ENCODE data around the gene TIFAB.

Gene TIFAB

DNA sequence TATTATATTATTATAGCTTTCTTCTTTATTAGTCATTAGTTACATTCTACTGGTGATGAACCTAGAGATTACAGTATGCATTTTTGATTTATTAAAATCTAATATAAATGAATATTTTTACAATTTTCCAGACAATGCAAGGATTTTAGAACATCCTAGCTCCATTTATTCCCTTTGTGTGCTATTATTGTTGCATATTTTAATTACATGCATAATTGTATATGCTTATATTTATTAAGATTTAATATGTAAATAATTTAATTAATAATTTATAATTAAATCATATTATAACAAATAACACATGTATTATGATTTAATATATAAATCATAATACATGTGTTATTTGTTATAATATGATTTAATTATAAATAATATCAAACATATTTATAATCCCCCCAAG lies 29.7 kb downstream of the TIFAB start:
- DNase-seq: no peak

DNA sequence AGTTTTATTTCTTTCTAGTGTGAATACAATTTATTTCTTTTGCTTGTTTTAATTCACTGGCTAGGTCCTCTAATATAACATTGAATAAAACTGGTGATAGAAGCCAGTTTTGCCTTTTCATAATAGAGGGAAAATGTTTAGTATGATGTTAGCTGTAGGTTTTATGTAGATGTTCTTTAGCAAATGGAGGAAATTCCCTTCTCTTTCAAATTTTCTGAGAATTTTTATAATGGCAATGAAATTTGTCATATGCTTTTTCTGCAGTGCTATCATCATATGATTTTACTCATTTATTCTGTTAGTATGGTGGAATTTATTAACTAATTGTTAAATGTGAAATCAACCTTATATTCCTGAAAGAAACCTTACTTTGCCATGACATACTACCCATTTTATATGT lies 35.1 kb downstream of the TIFAB start:
- DNase-seq: no peak

DNA sequence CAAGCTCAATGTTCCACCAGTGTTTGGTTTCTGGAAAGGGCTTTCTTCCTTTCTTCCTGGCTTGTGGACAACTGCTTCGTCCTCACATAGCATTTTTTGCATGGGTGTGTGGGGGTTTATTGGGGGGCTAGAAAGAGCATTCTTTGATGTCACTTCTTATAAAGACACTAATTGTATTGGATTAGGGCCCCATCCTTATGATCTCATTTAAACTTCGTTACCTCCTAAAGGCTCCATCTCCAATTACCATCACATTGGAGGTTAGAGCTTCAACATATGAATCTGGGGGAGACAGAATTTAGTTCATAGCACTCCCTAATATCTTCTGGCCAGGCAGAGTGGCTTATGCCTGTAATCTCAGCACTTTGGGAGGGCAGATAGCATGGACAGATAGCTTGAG lies 47.1 kb downstream of the TIFAB start:
- DNase-seq: no peak

DNA sequence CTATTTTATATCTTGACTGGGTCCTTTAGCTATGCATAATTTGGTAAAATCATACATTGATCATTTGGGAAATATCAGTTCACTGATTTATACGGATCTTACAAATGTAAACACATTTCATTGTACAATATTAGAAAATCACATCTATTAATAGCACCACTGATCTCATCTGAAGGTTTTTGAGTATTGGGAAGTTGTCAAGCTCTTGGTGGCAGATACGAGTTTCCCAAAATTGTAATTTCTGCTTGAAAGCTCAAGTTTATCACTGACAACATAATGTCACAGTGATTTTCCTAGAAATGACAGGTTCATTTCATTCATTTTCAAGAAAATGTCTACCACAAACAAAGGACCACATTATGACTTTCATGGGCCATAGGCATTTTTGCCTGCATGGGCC lies 50.1 kb downstream of the TIFAB start:
- no peak for DNase-seq

GRCh38 chr5:135400866-135401265 lies 51.3 kb downstream of the TIFAB start:
- no peak for DNase-seq

DNA sequence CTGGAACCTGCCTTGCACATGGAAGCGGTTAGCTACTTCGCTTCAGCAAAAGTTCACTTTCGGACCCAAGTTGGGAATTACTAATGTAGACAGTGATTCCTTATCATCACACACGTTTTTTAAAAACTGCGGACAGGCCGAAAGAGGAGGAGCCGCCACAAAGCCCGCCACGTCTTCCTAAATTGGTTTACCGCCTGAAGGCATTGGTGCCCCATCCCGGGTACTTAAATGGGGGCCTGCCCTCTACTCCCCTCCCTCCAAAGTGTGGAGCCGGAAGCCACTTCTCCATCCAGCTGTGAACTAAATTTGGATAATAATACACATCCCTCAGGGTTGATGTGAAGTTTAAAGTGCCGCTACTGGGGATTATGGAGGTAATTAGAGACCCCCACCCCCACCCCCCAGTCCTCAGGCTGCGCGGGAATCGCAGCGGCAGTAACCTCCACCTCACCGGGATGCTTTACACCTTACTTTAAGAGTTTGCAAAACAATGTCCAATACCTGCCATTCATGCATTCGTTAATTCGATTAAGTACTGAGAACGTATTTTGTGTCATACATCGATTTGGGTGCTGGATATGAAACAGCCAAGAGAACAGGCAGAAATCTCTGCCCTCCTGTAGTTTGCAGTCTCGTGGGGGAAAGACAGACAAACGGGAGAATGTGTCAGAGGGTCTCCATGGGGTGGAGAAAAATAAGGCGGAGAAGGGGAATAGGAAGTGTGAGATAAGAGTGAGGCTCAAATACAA lies 52.2 kb downstream of the TIFAB start:
- DNase-seq: no peak

- peak; percentile 90 for DNase-seq
These were observed 53.0 kb downstream of the TIFAB start, which contains the start of gene MACROH2A1 for GRCh38 chr5:135398855-135399793. Gene MACROH2A1 (minus strand): TSS chr5:135399231. CDS start chr5:135389093, 10,138 bp downstream.

GRCh38 chr5:135398160-135398854 lies 53.8 kb downstream of the TIFAB start:
- peak; percentile 70 for DNase-seq

Measured in stimulated activated CD4-positive, alpha-beta T cell treated with anti-CD3 and anti-CD28 coated beads, Interleukin-15, amount 100 ng/mL, for 24 hours (primary cell).